Measurements from ENCODE around the gene ARHGAP6.

The ARHGAP6 gene

DNA sequence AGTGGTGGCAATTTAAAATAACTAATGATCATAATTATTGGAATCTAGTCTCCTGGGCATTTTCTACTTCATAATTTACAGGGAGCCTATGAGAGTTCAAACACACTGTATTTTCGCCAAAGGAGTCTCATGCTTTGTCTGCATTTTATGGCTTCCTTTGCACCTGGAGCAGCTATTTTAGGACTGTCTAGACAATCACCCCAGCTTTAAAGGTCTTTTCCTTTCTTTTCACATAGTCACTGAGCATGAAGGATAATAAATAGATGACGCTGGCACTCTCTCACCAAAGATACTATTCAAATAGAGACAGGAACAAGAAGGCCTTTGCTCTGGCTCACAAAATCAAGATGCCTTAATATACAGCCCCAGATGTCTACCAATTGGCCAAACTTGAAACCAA, 329.5 kb downstream of the ARHGAP6 start:
- TF ChIP-seq, protein P1, sequence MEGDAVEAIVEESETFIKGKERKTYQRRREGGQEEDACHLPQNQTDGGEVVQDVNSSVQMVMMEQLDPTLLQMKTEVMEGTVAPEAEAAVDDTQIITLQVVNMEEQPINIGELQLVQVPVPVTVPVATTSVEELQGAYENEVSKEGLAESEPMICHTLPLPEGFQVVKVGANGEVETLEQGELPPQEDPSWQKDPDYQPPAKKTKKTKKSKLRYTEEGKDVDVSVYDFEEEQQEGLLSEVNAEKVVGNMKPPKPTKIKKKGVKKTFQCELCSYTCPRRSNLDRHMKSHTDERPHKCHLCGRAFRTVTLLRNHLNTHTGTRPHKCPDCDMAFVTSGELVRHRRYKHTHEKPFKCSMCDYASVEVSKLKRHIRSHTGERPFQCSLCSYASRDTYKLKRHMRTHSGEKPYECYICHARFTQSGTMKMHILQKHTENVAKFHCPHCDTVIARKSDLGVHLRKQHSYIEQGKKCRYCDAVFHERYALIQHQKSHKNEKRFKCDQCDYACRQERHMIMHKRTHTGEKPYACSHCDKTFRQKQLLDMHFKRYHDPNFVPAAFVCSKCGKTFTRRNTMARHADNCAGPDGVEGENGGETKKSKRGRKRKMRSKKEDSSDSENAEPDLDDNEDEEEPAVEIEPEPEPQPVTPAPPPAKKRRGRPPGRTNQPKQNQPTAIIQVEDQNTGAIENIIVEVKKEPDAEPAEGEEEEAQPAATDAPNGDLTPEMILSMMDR (IDR thresholded peaks at IDR 0.05): no peak
- no peak overlapping the region for H3K4me3 ChIP-seq
- no peak for DNase-seq (ENCODE audit: low spot score)
- H3K27ac ChIP-seq: no peak overlapping the region

- H3K27ac ChIP-seq: no peak overlapping the region
- TF ChIP-seq, protein P1 (IDR thresholded peaks at IDR 0.05): no peak
- DNase-seq (ENCODE audit: low spot score): no peak
- H3K4me3 ChIP-seq: no peak overlapping the region
Measured at GRCh38 chrX:11334165-11334564, 331.6 kb downstream of the ARHGAP6 start.

DNA sequence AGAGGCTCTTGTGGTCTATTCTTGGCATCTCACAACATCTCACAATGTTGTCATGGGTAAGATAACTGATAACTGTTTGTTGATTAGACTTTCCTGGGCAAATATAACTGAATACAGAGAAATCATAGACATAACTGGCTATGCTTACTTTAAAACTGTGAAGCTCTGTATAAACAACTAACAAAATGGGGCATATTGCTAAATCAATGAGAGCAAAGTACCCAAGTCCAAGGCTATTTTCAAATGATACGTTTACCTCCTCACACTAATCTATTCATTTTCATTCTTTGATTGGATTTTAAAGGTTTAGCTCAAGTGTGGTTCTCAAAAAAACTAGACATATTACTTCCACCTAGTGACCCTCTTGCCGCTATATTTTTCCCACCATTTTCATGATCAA, 333.9 kb downstream of the ARHGAP6 start:
- Histone ChIP-seq H3K27ac (no peak overlapping the region), H3K4me3 (no peak overlapping the region)
- no peak for DNase-seq (ENCODE audit: low spot score)
- TF ChIP-seq, protein P1 (IDR thresholded peaks at IDR 0.05): no peak

GRCh38 chrX:11329021-11329420, 336.7 kb downstream of the ARHGAP6 start:
- no peak for DNase-seq (ENCODE audit: low spot score)
- H3K4me3 ChIP-seq: no peak overlapping the region
- TF ChIP-seq, protein P1 (IDR thresholded peaks at IDR 0.05): no peak
- no peak overlapping the region for H3K27ac ChIP-seq

DNA sequence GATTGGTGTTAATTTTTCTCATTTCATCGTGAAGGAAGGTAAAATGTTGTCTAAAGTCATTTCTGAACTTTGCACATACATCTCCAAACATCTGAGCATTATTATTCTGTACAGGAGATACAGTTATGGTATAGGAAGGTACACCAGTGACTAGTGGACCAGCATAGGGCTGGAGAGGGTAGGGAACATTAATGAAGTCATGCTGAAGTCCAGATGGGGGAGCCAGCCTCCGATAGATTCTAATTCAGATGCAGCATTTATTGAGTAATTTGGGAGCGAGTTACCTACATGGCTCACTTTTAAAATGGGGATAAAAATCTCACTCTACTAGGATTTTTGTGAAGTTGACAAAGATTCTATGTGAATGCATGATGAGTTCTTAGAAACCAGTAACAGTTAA, 337.6 kb downstream of the ARHGAP6 start:
- Histone ChIP-seq H3K27ac (no peak overlapping the region), H3K4me3 (no peak overlapping the region)
- DNase-seq (ENCODE audit: low spot score): no peak
- TF ChIP-seq, protein P1 (IDR thresholded peaks at IDR 0.05): no peak

GRCh38 chrX:11321986-11322385, 343.7 kb downstream of the ARHGAP6 start:
- H3K27ac ChIP-seq: no peak overlapping the region
- no peak for DNase-seq (ENCODE audit: low spot score)
- TF ChIP-seq, protein P1 (IDR thresholded peaks at IDR 0.05): no peak
- H3K4me3 ChIP-seq: no peak overlapping the region

DNA sequence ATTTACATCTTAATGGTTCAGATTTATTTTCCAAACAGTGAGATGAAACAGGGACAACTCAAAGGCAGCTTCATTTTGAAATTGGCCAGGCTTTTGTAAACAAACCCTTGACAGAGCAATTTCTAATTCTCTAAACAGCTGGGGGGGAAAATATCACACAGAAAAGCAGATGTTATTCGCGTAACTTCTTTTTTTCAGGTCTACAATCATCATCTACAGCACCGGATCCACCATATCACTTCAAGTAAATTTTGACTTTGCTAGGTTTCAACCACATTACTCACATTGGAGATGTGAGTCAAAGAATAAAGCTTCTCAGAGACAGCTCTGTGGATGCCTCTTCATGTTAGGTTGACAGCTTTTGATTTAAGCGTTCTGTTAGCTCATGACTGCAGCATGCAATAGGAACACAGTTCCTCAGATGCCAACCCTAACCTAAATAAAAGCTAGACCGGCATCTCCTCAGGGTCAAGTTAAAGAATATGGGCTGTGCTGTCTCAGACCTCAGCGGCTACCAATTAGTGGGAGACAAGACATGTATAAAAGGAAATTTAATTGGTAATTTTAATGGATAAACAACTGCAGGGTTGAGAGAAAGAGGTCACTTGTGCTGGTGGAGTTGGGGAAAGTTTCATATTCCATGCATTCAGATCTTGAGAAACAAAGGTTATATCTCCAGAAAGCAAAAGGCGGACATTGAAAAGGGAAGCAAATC, 345.8 kb downstream of the ARHGAP6 start:
- no peak for DNase-seq (ENCODE audit: low spot score)
- no peak overlapping the region for H3K27ac ChIP-seq
- TF ChIP-seq, protein P1 (IDR thresholded peaks at IDR 0.05): no peak
- H3K4me3 ChIP-seq: no peak overlapping the region
